Omental fat pad (tissue), 4 donors: ENCODE results near the gene PROM2. TPM values are rescaled to one million over a fixed set of nuclear protein-coding genes. Genes with fewer than 3 reads are reported as not detected.

Source experiments
- ATAC-seq: fragments of 150-250 bp; one replicate; pipeline ENCODE4 v1.9.1; 2016; ENCODE audit warnings: mild to moderate bottlenecking, moderate library complexity; ENCODE audit not compliant: low FRiP score
- DNase-seq: peaks from one replicate; pipeline ENCODE4 v3.0.0-alpha.2; 2019; ENCODE audit warnings: low spot score
- total RNA-seq, 4 donors: library from RNA; depleted of rRNA; stranded (reverse); fragments of >200 nt; gene quantifications; one replicate each; pipeline ENCODE4 v1.1.0, GENCODE V29; 2016
- TF ChIP-seq, protein P1 (sequence below), 3 donors: fragments of 450-650 bp; IDR thresholded peaks; one replicate each; pipeline ENCODE4 v1.5.1; 2016 to 2017; ENCODE audit warnings: antibody characterized with exemption in 3 of 3, mild to moderate bottlenecking in 3 of 3, moderate library complexity in 2 of 3

PROM2 gene
- total RNA-seq, 4 donors from 2014 or later: 0.60 to 1.4 (median 1.1) TPM

DNA sequence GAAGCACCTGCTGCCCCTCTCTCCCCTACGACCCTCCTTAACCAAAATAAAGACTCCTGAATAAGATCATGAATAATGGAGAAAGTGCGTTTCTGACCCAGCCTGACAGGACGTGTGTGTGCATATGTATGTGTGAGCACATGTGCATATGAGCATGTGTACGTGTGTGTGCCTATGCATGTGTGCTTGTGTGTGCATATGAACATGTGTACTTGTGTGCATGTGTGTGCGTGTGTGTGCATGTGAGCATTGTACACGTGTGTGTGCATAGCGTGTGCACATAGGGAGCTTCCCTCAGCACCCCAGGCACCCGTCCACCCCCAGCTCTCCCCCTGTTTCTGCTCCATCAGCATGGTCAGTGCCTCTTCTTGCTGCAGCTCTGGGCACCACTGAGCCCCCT, 33.6 kb downstream of the PROM2 start:
- DNase-seq: no peak
- TF ChIP-seq, protein P1, sequence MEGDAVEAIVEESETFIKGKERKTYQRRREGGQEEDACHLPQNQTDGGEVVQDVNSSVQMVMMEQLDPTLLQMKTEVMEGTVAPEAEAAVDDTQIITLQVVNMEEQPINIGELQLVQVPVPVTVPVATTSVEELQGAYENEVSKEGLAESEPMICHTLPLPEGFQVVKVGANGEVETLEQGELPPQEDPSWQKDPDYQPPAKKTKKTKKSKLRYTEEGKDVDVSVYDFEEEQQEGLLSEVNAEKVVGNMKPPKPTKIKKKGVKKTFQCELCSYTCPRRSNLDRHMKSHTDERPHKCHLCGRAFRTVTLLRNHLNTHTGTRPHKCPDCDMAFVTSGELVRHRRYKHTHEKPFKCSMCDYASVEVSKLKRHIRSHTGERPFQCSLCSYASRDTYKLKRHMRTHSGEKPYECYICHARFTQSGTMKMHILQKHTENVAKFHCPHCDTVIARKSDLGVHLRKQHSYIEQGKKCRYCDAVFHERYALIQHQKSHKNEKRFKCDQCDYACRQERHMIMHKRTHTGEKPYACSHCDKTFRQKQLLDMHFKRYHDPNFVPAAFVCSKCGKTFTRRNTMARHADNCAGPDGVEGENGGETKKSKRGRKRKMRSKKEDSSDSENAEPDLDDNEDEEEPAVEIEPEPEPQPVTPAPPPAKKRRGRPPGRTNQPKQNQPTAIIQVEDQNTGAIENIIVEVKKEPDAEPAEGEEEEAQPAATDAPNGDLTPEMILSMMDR (IDR thresholded peaks at IDR 0.05): no peak
- no peak for ATAC-seq

DNA sequence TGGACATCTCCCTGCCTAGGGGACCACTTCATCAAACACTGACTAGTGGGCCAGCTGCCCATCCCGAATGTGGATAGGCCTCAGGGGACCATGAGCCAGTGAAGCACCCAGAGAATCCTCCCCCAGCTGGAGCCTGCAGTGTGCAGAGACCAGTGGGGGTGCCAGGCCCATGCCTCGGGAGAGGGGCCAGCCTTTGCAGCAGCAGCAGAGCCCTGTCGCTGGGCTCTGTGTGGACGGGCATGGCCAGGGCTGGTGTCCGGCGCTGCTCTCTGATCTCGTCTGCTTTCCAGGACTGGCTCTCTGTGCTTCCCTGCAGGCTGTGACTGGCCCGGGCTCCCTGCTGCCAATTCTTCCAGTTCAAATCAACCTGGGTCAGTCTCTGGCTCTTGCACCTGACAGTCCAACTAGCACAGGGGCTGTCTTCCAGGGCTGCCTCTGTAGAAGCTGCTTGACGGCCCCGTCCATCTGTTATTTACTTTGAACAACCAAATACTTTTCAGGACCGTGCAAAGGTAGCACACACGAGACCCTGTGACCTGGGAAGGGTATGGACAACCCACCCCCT, 34.3 kb downstream of the PROM2 start:
- DNase-seq: no peak
- ATAC-seq: no peak
- TF ChIP-seq, protein P1 (IDR thresholded peaks at IDR 0.05): no peak

DNA sequence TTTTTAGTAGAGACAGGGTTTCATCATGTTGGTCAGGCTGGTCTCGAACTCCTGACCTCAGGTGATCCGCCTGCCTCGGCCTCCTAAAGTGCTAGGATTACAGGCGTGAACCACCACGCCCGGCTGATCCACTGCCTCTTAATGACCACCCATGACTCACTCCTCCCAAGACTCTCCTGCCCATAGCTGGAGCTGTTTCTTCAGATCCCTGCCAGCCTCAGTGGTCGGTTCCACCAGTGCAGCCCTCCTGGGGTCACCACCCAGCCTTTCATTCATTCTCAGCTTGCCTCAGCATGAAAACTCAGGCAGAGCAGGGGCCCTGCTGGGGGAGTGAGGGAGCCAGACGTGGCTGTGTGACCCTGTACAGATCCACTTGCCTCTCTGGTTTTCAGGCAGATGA, 35.4 kb downstream of the PROM2 start:
- TF ChIP-seq, protein P1 (IDR thresholded peaks at IDR 0.05): no peak
- DNase-seq: no peak
- no peak for ATAC-seq

DNA sequence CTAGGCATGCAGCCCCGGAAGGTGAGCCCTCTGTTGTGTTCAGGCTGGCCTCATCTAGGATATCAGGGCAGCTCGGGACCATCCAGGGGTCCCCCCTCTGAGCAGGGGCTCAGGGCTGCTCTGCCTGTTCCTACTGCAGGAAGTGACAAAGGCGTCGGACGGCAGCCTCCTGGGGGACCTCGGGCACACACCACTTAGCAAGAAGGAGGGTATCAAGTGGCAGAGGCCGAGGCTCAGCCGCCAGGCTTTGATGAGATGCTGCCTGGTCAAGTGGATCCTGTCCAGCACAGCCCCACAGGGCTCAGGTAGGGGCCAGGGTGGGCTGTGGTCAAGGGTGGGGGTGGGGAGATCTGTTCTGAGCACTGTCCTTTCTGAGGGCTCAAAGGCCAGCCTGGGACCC, 36.0 kb downstream of the PROM2 start:
- no peak for DNase-seq
- no peak for ATAC-seq
- TF ChIP-seq, protein P1 (IDR thresholded peaks at IDR 0.05): no peak

DNA sequence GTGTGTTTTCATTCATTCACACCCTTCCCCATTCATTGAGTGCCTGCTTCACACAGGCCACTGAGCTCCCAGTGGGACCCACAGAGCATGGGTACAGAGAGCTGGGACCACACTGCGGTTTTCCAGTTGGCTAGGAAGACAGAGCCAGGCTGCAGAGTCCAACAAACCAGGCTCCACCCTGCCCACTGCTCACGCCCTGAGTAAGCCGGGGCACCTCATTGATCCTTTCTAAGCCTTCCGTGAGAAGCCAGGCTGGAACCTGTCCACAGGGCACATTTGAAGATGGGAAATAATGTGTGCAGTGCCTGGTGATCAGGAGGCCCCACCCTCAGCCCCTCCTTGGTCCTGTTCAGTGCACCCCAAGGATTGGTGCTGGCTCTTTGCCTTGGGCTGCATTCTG, 36.4 kb downstream of the PROM2 start:
- TF ChIP-seq, protein P1 (IDR thresholded peaks at IDR 0.05): no peak
- DNase-seq (no peak), ATAC-seq (no peak)

DNA sequence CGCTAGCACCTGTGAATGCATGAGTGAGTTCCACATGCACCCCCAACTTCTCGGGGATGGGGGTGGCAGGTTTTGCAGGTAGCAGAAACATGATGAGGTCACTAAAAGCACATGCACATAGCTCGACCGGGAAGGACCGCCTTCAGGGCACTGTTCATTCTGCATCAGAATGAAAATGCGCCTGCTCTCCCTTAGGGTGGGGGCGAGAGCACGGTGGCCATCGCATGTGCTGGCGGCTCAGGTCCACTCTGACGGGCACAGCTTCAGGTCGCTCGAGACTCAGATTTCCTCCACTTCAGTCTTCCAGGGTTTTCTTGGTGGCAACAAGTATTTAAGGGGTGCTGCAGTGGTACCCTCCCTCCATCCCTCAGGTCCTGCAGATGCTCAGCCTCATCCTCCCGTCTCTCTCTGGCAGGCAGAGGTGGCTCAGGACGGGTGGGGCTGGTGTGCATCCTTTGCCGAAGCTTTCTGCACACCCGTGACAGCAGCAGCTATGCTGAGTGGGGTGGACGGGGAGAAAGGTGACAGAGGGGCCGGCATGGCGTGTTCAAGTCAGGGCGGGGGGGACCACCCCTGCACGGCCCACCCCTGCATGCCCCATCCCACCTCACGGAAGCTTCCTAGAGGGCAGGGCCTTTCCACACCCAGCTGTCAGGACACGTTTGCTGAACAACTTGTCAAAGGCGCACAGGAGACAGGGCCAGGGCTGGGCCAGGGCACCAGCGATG, 37.7 kb downstream of the PROM2 start:
- ATAC-seq (no peak), DNase-seq (no peak)
- TF ChIP-seq, protein P1 (IDR thresholded peaks at IDR 0.05): no peak
